C4-2B (cell line): Measurements from ENCODE around the gene KRT79.

Experiments used
- ZFX ChIP-seq: fragments of 450-650 bp; IDR thresholded peaks from 2 replicates; pipeline ENCODE4 v1.6.1; 2017
- TF ChIP-seq, protein P1 (sequence below): fragments of 450-650 bp; conservative IDR thresholded peaks from 2 replicates; pipeline ENCODE4 v1.5.1; 2017; ENCODE audit warnings: mild to moderate bottlenecking

DNA sequence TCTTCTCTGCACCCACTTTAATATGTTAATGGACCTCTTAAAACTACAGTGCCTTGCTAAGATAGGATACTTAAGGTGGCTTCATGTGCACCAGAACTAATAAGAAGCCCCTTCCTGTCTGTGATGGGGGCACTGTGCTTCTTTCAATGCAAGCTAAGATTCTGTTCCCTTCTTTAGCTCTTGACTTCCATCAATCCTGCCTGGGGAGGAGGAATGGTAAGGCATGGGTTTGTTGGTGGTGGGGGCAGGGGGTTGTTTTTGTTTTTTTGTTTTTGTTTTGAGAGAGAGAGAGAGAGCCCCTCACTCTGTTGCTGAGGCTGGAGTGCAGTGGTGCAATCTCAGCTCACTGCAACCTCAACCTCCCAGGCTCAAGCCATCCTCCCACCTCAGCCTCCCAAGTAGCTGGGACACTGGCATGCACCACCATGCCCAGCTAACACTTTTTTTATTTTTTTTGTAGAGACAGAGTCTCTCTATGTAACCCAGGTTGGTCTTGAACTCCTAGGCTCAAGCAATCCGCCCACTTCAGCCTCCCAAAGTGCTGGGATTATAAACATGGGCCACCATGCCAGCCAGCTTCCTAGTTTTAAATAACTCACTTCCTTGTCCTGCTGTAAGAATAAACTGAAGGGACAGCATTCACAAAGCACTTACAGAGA is 33.7 kb downstream of the KRT79 start:
- TF ChIP-seq, protein P1, sequence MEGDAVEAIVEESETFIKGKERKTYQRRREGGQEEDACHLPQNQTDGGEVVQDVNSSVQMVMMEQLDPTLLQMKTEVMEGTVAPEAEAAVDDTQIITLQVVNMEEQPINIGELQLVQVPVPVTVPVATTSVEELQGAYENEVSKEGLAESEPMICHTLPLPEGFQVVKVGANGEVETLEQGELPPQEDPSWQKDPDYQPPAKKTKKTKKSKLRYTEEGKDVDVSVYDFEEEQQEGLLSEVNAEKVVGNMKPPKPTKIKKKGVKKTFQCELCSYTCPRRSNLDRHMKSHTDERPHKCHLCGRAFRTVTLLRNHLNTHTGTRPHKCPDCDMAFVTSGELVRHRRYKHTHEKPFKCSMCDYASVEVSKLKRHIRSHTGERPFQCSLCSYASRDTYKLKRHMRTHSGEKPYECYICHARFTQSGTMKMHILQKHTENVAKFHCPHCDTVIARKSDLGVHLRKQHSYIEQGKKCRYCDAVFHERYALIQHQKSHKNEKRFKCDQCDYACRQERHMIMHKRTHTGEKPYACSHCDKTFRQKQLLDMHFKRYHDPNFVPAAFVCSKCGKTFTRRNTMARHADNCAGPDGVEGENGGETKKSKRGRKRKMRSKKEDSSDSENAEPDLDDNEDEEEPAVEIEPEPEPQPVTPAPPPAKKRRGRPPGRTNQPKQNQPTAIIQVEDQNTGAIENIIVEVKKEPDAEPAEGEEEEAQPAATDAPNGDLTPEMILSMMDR, result no peak
- no peak for TF ChIP-seq ZFX
